HEK293T (cell line): ENCODE measurements around the gene OSBPL3.

Experiments used
- CTCF ChIA-PET: fragments of 350-600 bp; formaldehyde crosslinking; extraction: SDS; loops from one replicate; lab custom pipeline; 2021; ENCODE audit warnings: antibody characterized with exemption, inconsistent platforms; lab: Yijun Ruan, JAX
- POLR2A ChIA-PET: fragments of 350-600 bp; formaldehyde crosslinking; extraction: SDS; loops from one replicate; lab custom pipeline; 2020; ENCODE audit warnings: antibody characterized with exemption, inconsistent platforms; lab: Yijun Ruan, JAX
- DNase-seq: peaks from one replicate; pipeline ENCODE4 v3.0.0; 2012; ENCODE audit warnings: mixed read lengths; ENCODE audit errors: extremely low spot score
- ARNT ChIP-seq: fragments of 450-650 bp; IDR thresholded peaks from 2 replicates; pipeline ENCODE4 v1.6.1; 2017; ENCODE audit warnings: mild to moderate bottlenecking
- BHLHE40 ChIP-seq: fragments of 450-650 bp; IDR thresholded peaks from 2 replicates; pipeline ENCODE4 v1.6.1; 2016; ENCODE audit warnings: mild to moderate bottlenecking, moderate library complexity, borderline replicate concordance
- CTBP1 ChIP-seq: fragments of 450-650 bp; IDR thresholded peaks from 2 replicates; pipeline ENCODE4 v1.6.1; 2016; ENCODE audit warnings: borderline replicate concordance
- ELF4 ChIP-seq: fragments of 450-650 bp; IDR thresholded peaks from 2 replicates; pipeline ENCODE4 v1.6.1; 2017; ENCODE audit warnings: antibody characterized with exemption
- FOXA1 ChIP-seq: fragments of 450-650 bp; IDR thresholded peaks from 2 replicates; pipeline ENCODE4 v1.6.1; 2016; ENCODE audit warnings: mild to moderate bottlenecking
- FOXK2 ChIP-seq: fragments of 450-650 bp; IDR thresholded peaks from 2 replicates; pipeline ENCODE4 v1.6.1; 2016; ENCODE audit warnings: mild to moderate bottlenecking
- FOXM1 ChIP-seq: fragments of 450-650 bp; IDR thresholded peaks from 2 replicates; pipeline ENCODE4 v1.6.1; 2017; ENCODE audit warnings: mild to moderate bottlenecking, borderline replicate concordance
- HDGF ChIP-seq: fragments of 450-650 bp; IDR thresholded peaks from 2 replicates; pipeline ENCODE4 v1.6.1; 2017; ENCODE audit warnings: antibody characterized with exemption, borderline replicate concordance
- L3MBTL2 ChIP-seq: fragments of 450-650 bp; conservative IDR thresholded peaks from 2 replicates; pipeline ENCODE4 v1.6.1; 2016; ENCODE audit warnings: mild to moderate bottlenecking
- LEF1 ChIP-seq: fragments of 450-650 bp; IDR thresholded peaks from 2 replicates; pipeline ENCODE4 v1.6.1; 2017; ENCODE audit warnings: mild to moderate bottlenecking, borderline replicate concordance
- NFRKB ChIP-seq: fragments of 450-650 bp; IDR thresholded peaks from 2 replicates; pipeline ENCODE4 v1.6.1; 2016; ENCODE audit warnings: mild to moderate bottlenecking, moderate library complexity
- PKNOX1 ChIP-seq: fragments of 450-650 bp; IDR thresholded peaks from 2 replicates; pipeline ENCODE4 v1.6.1; 2016
- SP1 ChIP-seq: fragments of 450-650 bp; IDR thresholded peaks from 2 replicates; pipeline ENCODE4 v1.6.1; 2017
- SUZ12 ChIP-seq: fragments of 450-650 bp; IDR thresholded peaks from 2 replicates; pipeline ENCODE4 v1.6.1; 2016; ENCODE audit warnings: mild to moderate bottlenecking
- TARDBP ChIP-seq: fragments of 450-650 bp; IDR thresholded peaks from 2 replicates; pipeline ENCODE4 v1.6.1; 2016
- ZNF384 ChIP-seq: fragments of 450-650 bp; IDR thresholded peaks from 2 replicates; pipeline ENCODE4 v1.6.1; 2016

OSBPL3 gene

GRCh38 chr7:25002786-25003185 lies 22.8 kb upstream of the OSBPL3 start:
- ChIA-PET CTCF (no interaction called here), POLR2A (no interaction called here)
- TF ChIP-seq CTBP1 (no peak), NFRKB (no peak), FOXA1 (no peak), ELF4 (no peak), LEF1 (no peak), SUZ12 (no peak), BHLHE40 (no peak), PKNOX1 (no peak), HDGF (no peak), ZNF384 (no peak), L3MBTL2 (no peak), ARNT (no peak), SP1 (no peak), TARDBP (no peak)
- no peak for DNase-seq

- POLR2A ChIA-PET, result no interaction called here
- TF ChIP-seq HDGF, result no peak
- DNase-seq, result no peak
- CTCF ChIA-PET, result no interaction called here
These were observed 15.5 kb upstream of the OSBPL3 start for GRCh38 chr7:24995466-24995865.

GRCh38 chr7:24992314-24992713 lies 12.3 kb upstream of the OSBPL3 start:
- ChIA-PET CTCF (no interaction called here), POLR2A (no interaction called here)
- TF ChIP-seq TARDBP (no peak), ELF4 (no peak)
- no peak for DNase-seq

GRCh38 chr7:24991353-24991752 lies 11.4 kb upstream of the OSBPL3 start:
- ChIA-PET CTCF (no interaction called here), POLR2A (no interaction called here)
- no peak for TF ChIP-seq FOXM1
- DNase-seq, result no peak

- TF ChIP-seq FOXA1 (no peak), HDGF (no peak), L3MBTL2 (no peak), ARNT (no peak), FOXM1 (no peak), NFRKB (no peak), ELF4 (no peak), FOXK2 (no peak), LEF1 (no peak), CTBP1 (no peak), TARDBP (no peak), BHLHE40 (no peak), SUZ12 (no peak), ZNF384 (no peak), SP1 (no peak)
- no peak for DNase-seq
- POLR2A ChIA-PET, result no interaction called here
- CTCF ChIA-PET, result no interaction called here
These were observed 7.4 kb upstream of the OSBPL3 start for GRCh38 chr7:24987331-24987842.

GRCh38 chr7:24982917-24983316 lies 2.9 kb upstream of the OSBPL3 start:
- ChIA-PET POLR2A (no interaction called here), CTCF (interaction anchor here (0.6 to 1.5 kb wide), 4 partner anchors 36 to 103 kb away, joined by 3 to 4 read pairs (median 3); no protein-coding TSS in a partner anchor)
- TF ChIP-seq SP1, result no peak
- TF ChIP-seq TARDBP, result no peak
- no peak for TF ChIP-seq ZNF384
- no peak for TF ChIP-seq ELF4
- TF ChIP-seq FOXA1, result no peak
- TF ChIP-seq HDGF, result no peak
- TF ChIP-seq ARNT, result no peak
- TF ChIP-seq FOXK2, result no peak
- TF ChIP-seq PKNOX1, result no peak
- DNase-seq, result no peak

- DNase-seq, result no peak
- TF ChIP-seq LEF1, result no peak
- TF ChIP-seq CTBP1, result no peak
- TF ChIP-seq ELF4, result no peak
- no peak for TF ChIP-seq TARDBP
- TF ChIP-seq SP1, result no peak
- no peak for TF ChIP-seq ARNT
- TF ChIP-seq FOXA1, result no peak
- TF ChIP-seq ZNF384, result no peak
- TF ChIP-seq SUZ12, result no peak
- TF ChIP-seq HDGF, result no peak
- TF ChIP-seq L3MBTL2, result no peak
- no peak for TF ChIP-seq FOXM1
- ChIA-PET POLR2A (interaction anchor here (1.2 kb wide), 1 partner anchor 144 kb away, joined by 3 read pairs; the partner anchor contains the start of gene CYCS), CTCF (interaction anchor here (1.2 kb wide), 1 partner anchor 169 kb away, joined by 5 read pairs; no protein-coding TSS in a partner anchor)
These were observed 1.4 kb upstream of the OSBPL3 start for GRCh38 chr7:24981171-24981951.
